Epithelial cell of proximal tubule (primary cell): ENCODE measurements around the gene DYNLL1. TPM values are rescaled to one million over a fixed set of nuclear protein-coding genes. Genes with fewer than 3 reads are reported as not detected.
"Not testable (repeated sequence)": the region's sequence is repeated elsewhere in the genome, so short reads cannot be mapped to it uniquely, and the experiment has no call there.

Experiments used
- DNase-seq: peaks from one replicate; pipeline ENCODE4 v3.0.0-alpha.2; 2011; ENCODE audit warnings: low read depth
- H3K4me3 ChIP-seq: 2 replicates; pipeline ENCODE4 v1.5.1; 2011; ENCODE audit warnings: low read depth, mild to moderate bottlenecking, low read length
- CTCF ChIP-seq: conservative IDR thresholded peaks from 2 replicates; pipeline ENCODE4 v1.5.1; 2012; ENCODE audit warnings: low read depth, mild to moderate bottlenecking, low read length
- total RNA-seq: library from RNA; depleted of rRNA; stranded (reverse); fragments of >200 nt; gene quantifications from 2 replicates; pipeline ENCODE4 v1.2.3, GENCODE V29; 2015

Gene DYNLL1
- total RNA-seq, 1 donor from 2014 or later, result 357 TPM

GRCh38 chr12:120497524-120498150, 1.7 kb downstream of the DYNLL1 start:
- no peak for DNase-seq
- peak overlapping the region; percentile 91 for H3K4me3 ChIP-seq
- no peak for TF ChIP-seq CTCF

GRCh38 chr12:120498870-120499515, 3.1 kb downstream of the DYNLL1 start:
- TF ChIP-seq CTCF, result no peak

GRCh38 chr12:120500581-120500980, 4.7 kb downstream of the DYNLL1 start:
- no peak for TF ChIP-seq CTCF
- no peak overlapping the region for H3K4me3 ChIP-seq
- no peak for DNase-seq

More at GRCh38 chr12:120498870-120499515, 3.1 kb downstream of the DYNLL1 start:
- no peak for DNase-seq
- H3K4me3 ChIP-seq, result no peak overlapping the region

GRCh38 chr12:120504587-120504986, 8.7 kb downstream of the DYNLL1 start:
- no peak for TF ChIP-seq CTCF
- no peak overlapping the region for H3K4me3 ChIP-seq
- no peak for DNase-seq

- H3K4me3 ChIP-seq, result no peak overlapping the region
- TF ChIP-seq CTCF, result no peak
- no peak for DNase-seq
These were observed 12.6 kb downstream of the DYNLL1 start for GRCh38 chr12:120508537-120508936.

GRCh38 chr12:120514002-120514401, 18.1 kb downstream of the DYNLL1 start:
- no peak overlapping the region for H3K4me3 ChIP-seq
- no peak for DNase-seq
- TF ChIP-seq CTCF, result no peak

GRCh38 chr12:120515496-120515895, 19.6 kb downstream of the DYNLL1 start:
- no peak overlapping the region for H3K4me3 ChIP-seq
- TF ChIP-seq CTCF, result no peak
- DNase-seq, result no peak

- H3K4me3 ChIP-seq, DNase-seq: not testable (repeated sequence)
These were observed 23.4 kb downstream of the DYNLL1 start for GRCh38 chr12:120519324-120519723.
